HG02852 (cell line): ENCODE data around the gene ANXA1.

Experiments used
- ATAC-seq: cut with Tn5 transposase; IDR thresholded peaks from one replicate; pipeline ENCODE4 v1.9.1; 2021; ENCODE audit warnings: mild to moderate bottlenecking, moderate library complexity; ENCODE audit not compliant: unreplicated experiment

Gene ANXA1

GRCh38 chr9:73202980-73203379 lies 51.3 kb downstream of the ANXA1 start:
- ATAC-seq = no peak

GRCh38 chr9:73204936-73205335 lies 53.3 kb downstream of the ANXA1 start:
- ATAC-seq = no peak

GRCh38 chr9:73206851-73207250 lies 55.2 kb downstream of the ANXA1 start:
- no peak for ATAC-seq

GRCh38 chr9:73210886-73211666 lies 59.4 kb downstream of the ANXA1 start:
- no peak for ATAC-seq

- no peak for ATAC-seq
Measured at GRCh38 chr9:73213300-73213699, 61.6 kb downstream of the ANXA1 start.

GRCh38 chr9:73215249-73215648 lies 63.6 kb downstream of the ANXA1 start:
- ATAC-seq = no peak

- ATAC-seq = no peak
Measured at GRCh38 chr9:73216100-73216499, 64.4 kb downstream of the ANXA1 start.
